ENCODE results near the gene SMYD3.
"Not testable (repeated sequence)": the region's sequence is repeated elsewhere in the genome, so short reads cannot be mapped to it uniquely, and the experiment has no call there.

Gene SMYD3

DNA sequence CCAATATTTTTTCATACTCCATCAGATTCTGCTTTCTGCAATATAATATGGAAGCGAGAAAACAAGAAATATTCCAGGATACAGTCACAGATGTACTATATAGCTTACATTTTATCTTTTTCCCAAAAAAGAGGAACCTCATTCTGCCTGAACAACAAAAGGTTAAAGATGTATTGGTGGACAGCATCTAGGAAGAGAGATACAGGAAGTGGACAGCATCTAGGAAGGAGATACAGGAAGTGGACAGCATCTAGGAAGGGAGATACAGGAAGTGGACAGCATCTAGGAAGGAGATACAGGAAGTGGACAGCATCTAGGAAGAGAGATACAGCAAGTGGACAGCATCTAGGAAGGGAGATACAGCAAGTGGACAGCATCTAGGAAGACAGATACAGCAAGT is 483.0 kb downstream of the SMYD3 start:
- H3K4me1 Mint-ChIP-seq, DNase-seq, H3K27ac Mint-ChIP-seq, H3K36me3 Mint-ChIP-seq, H3K9me3 Mint-ChIP-seq, H3K4me3 Mint-ChIP-seq, H3K27me3 Mint-ChIP-seq: not testable (repeated sequence)
- CTCF ChIA-PET = interaction anchor here (0.9 kb wide), 1 partner anchor 871 kb away, joined by 3 read pairs; no protein-coding TSS in a partner anchor

DNA sequence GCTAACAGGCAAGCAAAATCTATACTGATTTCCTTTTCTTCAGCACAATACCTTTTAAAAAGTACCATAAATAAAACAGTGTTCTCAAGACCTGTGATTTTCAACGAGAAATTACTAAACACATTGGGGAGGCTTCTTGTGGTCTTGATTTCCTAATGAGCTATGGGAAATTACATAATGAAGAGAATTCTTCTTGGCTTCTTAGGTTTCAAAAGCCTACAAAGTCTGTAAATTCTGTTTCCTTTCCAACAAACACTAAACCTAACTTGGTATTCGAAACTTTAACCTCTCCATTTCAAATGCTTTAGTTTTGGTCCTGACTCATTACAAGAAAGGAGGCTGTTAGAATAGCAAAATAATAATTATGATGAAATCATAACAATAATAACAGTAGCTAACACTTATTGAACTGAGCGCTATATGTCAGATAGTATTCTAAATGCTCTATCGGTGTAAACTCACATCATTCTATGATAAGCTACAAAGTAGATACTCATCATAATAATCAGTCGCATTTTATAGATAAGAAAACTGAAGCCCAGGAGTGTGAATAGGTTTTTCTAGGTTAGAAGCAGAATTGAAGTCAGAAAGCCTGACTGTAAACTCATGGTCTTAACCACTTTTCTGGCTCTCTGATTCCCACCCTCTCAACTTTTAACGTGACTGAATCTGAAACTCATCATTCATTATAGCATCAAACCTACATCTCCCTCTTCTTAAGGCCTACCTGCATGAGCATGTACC is 486.7 kb downstream of the SMYD3 start:
- H3K36me3 Mint-ChIP-seq = no peaks in the 10 kb centered on the region
- CTCF ChIA-PET = no interaction called here
- no peaks in the 10 kb centered on the region for H3K27me3 Mint-ChIP-seq
- H3K27ac Mint-ChIP-seq = no peak overlapping the region
- no peaks in the 10 kb centered on the region for H3K9me3 Mint-ChIP-seq
- H3K4me3 Mint-ChIP-seq = no peak overlapping the region
- no peak for DNase-seq
- H3K4me1 Mint-ChIP-seq = peaks cover 4% of the 10 kb centered on the region

DNA sequence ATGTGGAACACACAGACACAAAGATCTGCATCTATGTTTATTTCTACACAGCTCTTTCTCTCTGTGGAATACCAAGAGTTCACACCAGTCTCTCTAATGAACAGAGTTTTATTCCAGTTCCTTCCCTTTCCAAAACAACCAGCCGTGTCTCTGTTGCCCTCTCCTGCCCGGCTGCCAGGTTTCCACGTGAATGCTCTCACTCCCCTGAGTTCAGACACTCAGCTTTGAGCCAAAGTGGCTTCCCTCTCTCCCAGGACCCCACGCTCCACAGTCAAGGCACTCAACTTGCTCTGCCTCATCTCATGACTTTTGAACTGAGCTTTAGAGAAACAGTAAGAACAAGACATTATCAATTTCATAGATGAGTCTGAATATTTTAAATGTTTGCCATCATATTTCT is 488.9 kb downstream of the SMYD3 start:
- Mint-ChIP-seq H3K9me3 (no peaks in the 10 kb centered on the region), H3K27me3 (no peaks in the 10 kb centered on the region), H3K36me3 (no peaks in the 10 kb centered on the region), H3K27ac (no peak overlapping the region), H3K4me3 (no peak overlapping the region), H3K4me1 (no peaks in the 10 kb centered on the region)
- no peak for DNase-seq
- CTCF ChIA-PET = no interaction called here

DNA sequence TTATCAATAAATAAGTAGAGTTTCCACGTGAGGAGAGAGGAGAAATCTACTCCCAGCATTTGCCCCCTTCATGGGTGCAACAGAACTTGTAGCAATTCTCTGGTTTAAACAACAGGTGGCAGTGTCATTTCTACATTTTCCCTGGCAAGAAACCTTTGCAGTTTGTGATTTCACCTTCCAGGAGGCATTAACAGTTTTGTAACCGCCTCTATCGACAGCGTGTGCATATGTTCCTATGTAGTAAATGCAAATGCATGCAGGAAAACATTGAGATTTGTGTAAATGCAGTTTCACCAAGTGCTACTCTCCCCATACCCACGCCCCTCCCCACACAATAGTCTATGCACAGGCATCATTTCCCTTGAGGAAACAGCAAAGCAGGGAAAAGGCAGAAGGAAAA is 494.7 kb downstream of the SMYD3 start:
- H3K9me3 Mint-ChIP-seq = no peaks in the 10 kb centered on the region
- CTCF ChIA-PET = interaction anchor here (1.1 to 2.6 kb wide), 5 partner anchors 103 to 859 kb away, joined by 3 to 13 read pairs (median 3); no protein-coding TSS in a partner anchor
- H3K36me3 Mint-ChIP-seq = no peaks in the 10 kb centered on the region
- H3K27ac Mint-ChIP-seq = no peak overlapping the region
- no peaks in the 10 kb centered on the region for H3K4me1 Mint-ChIP-seq
- no peak overlapping the region for H3K4me3 Mint-ChIP-seq
- H3K27me3 Mint-ChIP-seq = no peaks in the 10 kb centered on the region
- DNase-seq = no peak

DNA sequence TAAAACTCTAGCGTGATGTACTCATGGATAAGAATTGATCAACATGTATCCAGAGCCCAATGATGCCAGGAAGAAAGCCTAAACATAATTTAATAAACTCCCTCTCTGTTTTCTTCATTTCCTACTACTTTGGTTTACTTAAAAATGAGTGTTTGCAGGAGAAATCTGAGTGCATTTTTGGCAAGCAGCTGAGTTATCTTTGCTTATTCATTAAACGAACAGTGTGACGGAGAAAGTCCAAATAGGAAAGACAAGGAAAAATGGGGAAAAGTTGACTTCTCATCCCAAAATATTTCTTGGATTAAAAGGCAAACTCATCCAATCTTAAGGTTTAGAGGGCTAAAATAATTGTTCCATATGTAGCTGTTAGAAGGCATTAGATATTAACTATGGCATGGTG is 496.7 kb downstream of the SMYD3 start:
- Mint-ChIP-seq H3K27me3 (no peaks in the 10 kb centered on the region), H3K36me3 (no peaks in the 10 kb centered on the region), H3K27ac (no peak overlapping the region), H3K4me3 (no peak overlapping the region), H3K9me3 (no peaks in the 10 kb centered on the region), H3K4me1 (no peaks in the 10 kb centered on the region)
- no peak for DNase-seq
- CTCF ChIA-PET = interaction anchor here (1.1 to 2.6 kb wide), 7 partner anchors 271 to 857 kb away, joined by 3 to 13 read pairs (median 4); no protein-coding TSS in a partner anchor

DNA sequence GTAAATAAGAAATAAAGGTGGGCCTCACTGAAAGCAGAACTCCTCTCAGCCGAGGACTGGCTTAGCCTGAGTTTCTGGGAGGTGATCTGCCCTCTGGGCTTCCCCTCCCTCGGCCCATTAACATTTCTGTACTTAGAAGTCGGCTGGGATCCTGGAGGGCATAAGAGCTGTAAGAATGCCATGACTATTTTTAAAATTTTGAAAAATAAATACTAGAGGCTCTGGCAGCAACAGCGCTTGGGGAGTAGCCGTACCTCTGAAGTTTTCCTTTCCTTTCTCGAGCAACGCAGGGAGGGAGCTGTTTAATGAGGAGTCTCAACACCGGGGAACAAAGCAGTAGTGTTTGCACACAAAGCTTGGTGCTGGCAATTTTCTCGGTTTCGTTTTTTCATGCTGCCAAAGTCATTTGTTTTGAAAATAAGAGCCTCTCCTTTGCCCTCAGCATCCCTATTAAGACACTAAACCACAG is 498.7 kb downstream of the SMYD3 start:
- CTCF ChIA-PET = no interaction called here
- H3K27me3 Mint-ChIP-seq = no peaks in the 10 kb centered on the region
- no peak overlapping the region for H3K4me3 Mint-ChIP-seq
- no peak for DNase-seq
- no peak overlapping the region for H3K27ac Mint-ChIP-seq
- no peaks in the 10 kb centered on the region for H3K4me1 Mint-ChIP-seq
- H3K36me3 Mint-ChIP-seq = no peaks in the 10 kb centered on the region
- no peaks in the 10 kb centered on the region for H3K9me3 Mint-ChIP-seq

DNA sequence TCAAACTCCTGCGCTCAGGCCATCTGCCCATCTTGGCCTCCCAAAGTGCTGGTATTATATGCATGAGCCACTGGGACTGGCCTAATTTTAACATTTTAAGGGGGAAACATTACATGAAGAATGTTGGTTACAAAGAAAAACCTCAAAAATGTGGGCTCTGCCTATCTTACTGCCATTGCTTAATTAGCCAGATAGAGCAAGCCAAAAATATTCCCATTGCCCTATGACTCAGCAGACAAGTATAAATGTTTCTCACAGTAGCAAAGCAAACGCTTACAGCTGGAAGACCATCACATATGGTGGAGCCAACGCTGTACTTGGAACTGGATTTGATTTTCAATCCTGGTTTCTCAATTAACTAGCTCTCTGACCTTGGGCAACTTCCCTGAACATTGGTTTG is 502.0 kb downstream of the SMYD3 start:
- Mint-ChIP-seq H3K4me3 (no peak overlapping the region), H3K27me3 (no peaks in the 10 kb centered on the region), H3K9me3 (no peaks in the 10 kb centered on the region), H3K27ac (no peak overlapping the region), H3K36me3 (no peaks in the 10 kb centered on the region), H3K4me1 (no peaks in the 10 kb centered on the region)
- no peak for DNase-seq
- CTCF ChIA-PET = interaction anchor here (1.1 to 1.7 kb wide), 2 partner anchors 852 to 925 kb away, joined by 3 to 6 read pairs; no protein-coding TSS in a partner anchor

DNA sequence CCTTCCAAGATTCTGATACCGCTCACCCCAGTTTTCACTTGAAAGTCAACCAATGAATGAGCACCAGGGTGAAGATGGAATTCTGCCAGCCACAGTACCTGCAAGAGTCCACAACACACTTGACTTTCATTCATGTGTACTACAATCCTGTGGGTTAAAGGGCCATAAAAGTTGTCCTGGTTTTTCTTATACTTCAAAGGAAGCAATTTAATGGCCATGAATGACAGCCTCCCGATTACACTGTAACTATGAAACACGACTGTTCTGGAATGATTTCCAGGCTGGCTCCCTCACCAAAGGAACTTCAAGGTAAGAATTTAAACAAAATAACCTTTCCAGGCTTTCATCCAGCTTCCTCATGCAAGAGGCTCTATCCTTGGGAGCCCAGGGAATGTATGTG is 502.8 kb downstream of the SMYD3 start:
- Mint-ChIP-seq H3K4me3 (no peak overlapping the region), H3K9me3 (no peaks in the 10 kb centered on the region), H3K27me3 (no peaks in the 10 kb centered on the region), H3K36me3 (no peaks in the 10 kb centered on the region), H3K27ac (no peak overlapping the region), H3K4me1 (no peaks in the 10 kb centered on the region)
- DNase-seq = no peak
- CTCF ChIA-PET = interaction anchor here (0.6 to 1.7 kb wide), 3 partner anchors 116 to 851 kb away, joined by 3 to 8 read pairs (median 5); no protein-coding TSS in a partner anchor

DNA sequence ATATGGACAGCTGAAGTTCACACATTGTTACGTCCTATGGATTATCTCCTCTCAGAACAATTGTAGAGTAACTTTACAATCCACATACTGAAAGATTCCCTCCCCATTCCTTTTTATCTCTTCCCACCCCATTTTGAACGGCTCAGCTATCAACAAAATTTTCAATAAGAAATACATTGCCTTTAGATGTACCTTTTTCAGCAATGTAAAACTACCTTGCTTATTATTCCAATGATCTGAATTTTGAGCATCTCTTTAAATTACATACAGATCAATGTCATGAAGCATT is 503.7 kb downstream of the SMYD3 start:
- H3K27me3 Mint-ChIP-seq = no peaks in the 10 kb centered on the region
- CTCF ChIA-PET = interaction anchor here (0.7 to 1.7 kb wide), 4 partner anchors 66 to 850 kb away, joined by 3 to 8 read pairs (median 4); no protein-coding TSS in a partner anchor
- H3K27ac Mint-ChIP-seq = no peak overlapping the region
- H3K4me1 Mint-ChIP-seq = no peaks in the 10 kb centered on the region
- no peak for DNase-seq
- H3K9me3 Mint-ChIP-seq = no peaks in the 10 kb centered on the region
- no peaks in the 10 kb centered on the region for H3K36me3 Mint-ChIP-seq
- no peak overlapping the region for H3K4me3 Mint-ChIP-seq

DNA sequence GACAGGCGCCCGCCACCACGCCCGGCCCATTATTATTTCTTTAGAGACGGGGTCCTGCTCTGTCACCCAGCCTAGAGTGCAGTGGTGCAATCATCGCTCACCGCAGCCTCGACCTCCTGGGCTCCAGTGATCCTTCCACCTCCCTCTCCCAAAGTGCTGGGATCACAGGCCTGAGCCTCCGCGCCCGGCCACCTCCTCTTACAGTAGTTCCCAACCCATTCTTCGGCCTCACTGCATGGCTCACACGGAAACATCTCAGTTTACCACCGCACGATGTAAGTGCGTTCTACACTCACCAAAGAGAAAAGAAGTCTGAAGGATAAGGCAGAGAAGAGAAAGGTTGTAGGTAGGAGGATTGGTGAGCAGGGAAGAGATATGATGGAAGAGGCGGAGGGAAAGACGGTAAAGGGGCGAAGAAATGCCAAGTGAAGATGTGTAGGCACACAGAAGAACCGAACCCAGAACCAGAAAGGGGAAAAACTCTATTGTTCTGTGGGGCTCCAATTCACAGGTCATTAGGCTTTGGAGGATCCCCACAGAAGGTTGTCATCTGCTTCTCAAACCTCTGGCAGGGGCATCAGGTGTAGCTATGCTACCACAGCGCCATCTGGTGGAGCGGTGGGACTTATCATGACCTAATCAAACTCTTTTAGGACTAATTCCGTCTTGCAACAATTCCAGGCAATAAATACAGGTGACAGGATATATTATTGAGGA is 504.2 kb downstream of the SMYD3 start:
- DNase-seq = peak; percentile 88
- Mint-ChIP-seq H3K4me1 (no peaks in the 10 kb centered on the region), H3K9me3 (no peaks in the 10 kb centered on the region), H3K27ac (no peak overlapping the region), H3K27me3 (no peaks in the 10 kb centered on the region), H3K4me3 (no peak overlapping the region), H3K36me3 (no peaks in the 10 kb centered on the region)
- CTCF ChIA-PET = interaction anchor here (0.7 to 1.7 kb wide), 5 partner anchors 66 to 850 kb away, joined by 3 to 8 read pairs (median 5); no protein-coding TSS in a partner anchor

DNA sequence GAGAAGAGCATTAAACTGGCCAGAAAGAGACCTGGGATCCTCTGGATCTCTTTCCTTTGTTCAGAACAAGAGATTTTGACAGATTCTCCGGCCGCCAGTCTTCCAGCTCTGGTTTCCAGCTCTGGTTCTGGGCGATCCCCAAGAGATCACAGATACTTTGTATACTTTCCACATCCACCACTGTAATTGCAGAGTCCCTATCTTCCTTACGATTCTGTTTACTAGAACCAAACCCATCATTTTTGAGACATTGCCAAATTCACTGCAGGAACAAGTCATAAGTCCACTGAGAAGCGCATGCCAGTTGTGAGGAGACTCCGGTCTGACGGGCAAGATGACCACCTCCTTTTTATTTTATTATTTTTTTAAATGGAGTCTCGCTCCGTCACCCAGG is 505.2 kb downstream of the SMYD3 start:
- no peaks in the 10 kb centered on the region for H3K4me1 Mint-ChIP-seq
- no peak overlapping the region for H3K27ac Mint-ChIP-seq
- CTCF ChIA-PET = interaction anchor here (0.7 to 1.7 kb wide), 3 partner anchors 17 to 849 kb away, joined by 3 to 8 read pairs (median 7); no protein-coding TSS in a partner anchor
- no peak overlapping the region for H3K4me3 Mint-ChIP-seq
- H3K9me3 Mint-ChIP-seq = no peaks in the 10 kb centered on the region
- no peaks in the 10 kb centered on the region for H3K27me3 Mint-ChIP-seq
- DNase-seq = no peak
- no peaks in the 10 kb centered on the region for H3K36me3 Mint-ChIP-seq

DNA sequence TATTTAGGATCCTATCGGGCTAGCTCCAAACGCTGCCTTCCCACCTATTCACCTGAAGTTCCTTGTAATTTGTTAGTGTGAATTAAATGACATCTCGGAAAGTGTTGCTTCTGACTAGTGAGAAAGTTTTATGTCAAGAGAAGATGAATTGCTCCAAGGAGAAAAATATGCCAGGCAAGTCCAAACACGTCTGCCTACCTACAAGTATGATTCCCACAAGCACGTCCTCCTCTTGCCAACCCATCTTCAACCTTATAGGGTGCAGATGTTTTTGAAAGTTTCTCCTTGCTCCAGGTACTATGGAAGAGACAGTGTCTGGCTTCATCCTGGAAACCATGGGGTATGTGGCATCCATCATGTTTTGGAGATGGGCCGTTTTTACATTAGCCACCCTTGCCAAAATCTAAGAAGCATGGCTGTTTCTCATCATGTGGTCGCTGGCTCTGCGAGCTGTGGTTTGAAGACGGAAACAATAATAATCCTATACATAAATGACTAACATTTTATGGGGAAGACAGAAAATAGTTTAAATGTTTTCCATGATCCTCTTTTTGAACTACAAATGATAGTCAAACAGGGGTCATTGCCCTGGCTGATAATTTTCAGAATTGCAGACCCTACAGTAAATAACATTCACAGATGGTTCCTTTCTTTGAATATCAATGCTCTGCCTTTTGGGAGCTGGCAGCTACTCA is 505.8 kb downstream of the SMYD3 start:
- no peak overlapping the region for H3K27ac Mint-ChIP-seq

DNA sequence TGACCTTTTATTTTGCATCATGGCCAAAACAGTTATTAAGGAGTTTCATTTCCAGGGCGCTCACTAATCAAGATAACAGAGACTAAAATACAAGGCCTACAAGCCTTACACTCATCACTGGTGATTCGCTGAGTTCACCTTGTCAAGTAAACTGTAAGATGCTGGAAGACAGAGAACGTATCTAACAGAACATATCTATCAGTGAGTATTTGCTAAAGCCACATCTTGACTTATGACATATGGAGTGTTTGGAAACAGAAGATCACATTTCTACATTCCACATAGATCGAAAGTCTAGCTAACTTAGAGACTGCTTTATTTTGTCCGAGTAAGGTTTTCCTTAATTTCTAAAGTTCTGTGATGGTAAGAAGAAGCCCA is 506.5 kb downstream of the SMYD3 start:
- Mint-ChIP-seq H3K27ac (no peak overlapping the region), H3K4me1 (no peaks in the 10 kb centered on the region), H3K9me3 (no peaks in the 10 kb centered on the region), H3K4me3 (no peak overlapping the region), H3K27me3 (no peaks in the 10 kb centered on the region), H3K36me3 (no peaks in the 10 kb centered on the region)
- CTCF ChIA-PET = no interaction called here
- DNase-seq = no peak

More for the DNA sequence above, 505.8 kb downstream of the SMYD3 start:
- DNase-seq = no peak
- H3K4me3 Mint-ChIP-seq = no peak overlapping the region
- H3K9me3 Mint-ChIP-seq = no peaks in the 10 kb centered on the region
- CTCF ChIA-PET = interaction anchor here (0.7 to 1.7 kb wide), 3 partner anchors 18 to 848 kb away, joined by 3 to 8 read pairs (median 7); no protein-coding TSS in a partner anchor
- no peaks in the 10 kb centered on the region for H3K4me1 Mint-ChIP-seq
- no peaks in the 10 kb centered on the region for H3K36me3 Mint-ChIP-seq
- no peaks in the 10 kb centered on the region for H3K27me3 Mint-ChIP-seq

Data from activated naive CD4-positive, alpha-beta T cell treated with anti-CD3 and anti-CD28 coated beads, Interleukin-2, amount 10 ng/mL, durations not matched to agents 7 days and 5 days (primary cell).